GM18498 (cell line): ENCODE results near the gene ZNF385B.

Source experiments
- ATAC-seq: cut with Tn5 transposase; IDR thresholded peaks from one replicate; pipeline ENCODE4 v1.9.1; 2021; ENCODE audit warnings: mild to moderate bottlenecking, moderate library complexity; ENCODE audit not compliant: unreplicated experiment

The ZNF385B gene

DNA sequence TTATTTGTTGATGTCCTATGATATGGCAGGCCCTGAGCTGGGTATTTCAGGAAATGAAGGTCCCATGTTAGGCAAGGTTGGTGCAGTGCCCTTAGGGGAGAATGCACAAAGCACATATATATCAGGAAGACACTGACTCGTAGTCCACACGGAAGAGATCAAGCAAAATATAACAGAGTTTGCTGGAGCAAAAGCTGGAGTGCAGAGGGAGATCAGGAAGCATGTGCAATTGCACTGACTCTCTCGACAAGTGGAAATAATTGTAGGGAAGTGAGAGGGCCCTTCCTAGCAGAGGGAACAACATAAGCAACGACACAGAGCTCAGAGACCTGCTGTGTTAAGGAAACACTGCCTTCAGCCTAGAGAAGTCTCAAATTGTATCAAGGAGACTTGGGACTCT lies 4.2 kb downstream of the ZNF385B start:
- no peak for ATAC-seq

DNA sequence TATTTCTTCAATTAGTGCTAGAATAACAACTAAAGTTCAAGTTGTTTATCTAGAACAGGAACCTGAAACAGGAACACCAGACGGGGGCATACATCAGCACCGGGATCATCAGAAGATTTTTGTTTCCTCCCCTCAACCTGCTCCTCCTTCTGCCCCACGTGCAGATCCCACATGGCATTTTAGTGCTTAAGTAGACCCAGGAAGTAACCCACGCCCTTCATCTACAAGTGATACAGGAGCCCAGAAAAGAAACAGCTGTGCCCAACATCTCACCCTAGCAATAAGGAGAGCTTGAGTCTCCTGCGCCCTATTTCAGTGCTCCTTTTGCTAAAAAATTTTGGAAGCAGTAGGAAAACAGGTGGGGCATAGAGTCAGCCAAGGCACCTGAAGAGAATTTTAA lies 5.2 kb downstream of the ZNF385B start:
- ATAC-seq, result no peak

DNA sequence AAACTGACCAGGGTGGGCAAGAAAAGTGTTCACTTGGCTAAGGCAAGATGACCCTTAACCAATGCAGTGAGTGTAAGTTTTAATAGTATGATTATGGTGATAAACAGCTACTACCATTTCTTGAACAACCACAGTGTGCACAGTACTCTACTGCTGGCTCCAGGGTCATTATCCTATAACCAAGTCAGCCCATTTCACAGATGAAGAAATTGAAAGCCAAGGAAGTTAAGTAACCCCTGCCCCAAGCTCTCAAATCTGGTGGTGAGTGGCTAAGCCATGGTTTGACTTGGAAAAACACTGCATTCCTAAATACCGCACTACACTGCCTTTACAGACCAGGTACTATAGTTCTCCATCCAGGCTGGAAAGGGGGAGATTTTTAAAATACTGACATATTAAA lies 5.7 kb downstream of the ZNF385B start:
- ATAC-seq, result no peak

DNA sequence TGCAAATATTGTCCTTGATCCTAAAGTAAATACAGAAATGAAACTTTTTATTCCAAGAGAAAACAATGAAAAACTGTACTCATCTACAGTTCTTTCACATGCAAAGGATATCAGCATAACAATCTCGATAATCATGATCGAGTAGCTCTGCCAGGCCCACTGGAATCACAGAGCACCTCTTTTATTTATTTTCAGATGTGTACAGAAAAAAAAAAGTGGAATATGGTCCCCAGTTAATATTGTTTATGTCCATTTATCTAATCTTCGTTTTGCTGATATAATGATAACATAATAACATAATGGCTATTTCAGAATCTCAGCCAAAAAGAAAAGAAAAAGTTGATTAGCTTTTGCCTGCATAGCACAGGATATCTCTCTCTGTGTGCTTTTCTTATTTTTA lies 6.5 kb downstream of the ZNF385B start:
- no peak for ATAC-seq

DNA sequence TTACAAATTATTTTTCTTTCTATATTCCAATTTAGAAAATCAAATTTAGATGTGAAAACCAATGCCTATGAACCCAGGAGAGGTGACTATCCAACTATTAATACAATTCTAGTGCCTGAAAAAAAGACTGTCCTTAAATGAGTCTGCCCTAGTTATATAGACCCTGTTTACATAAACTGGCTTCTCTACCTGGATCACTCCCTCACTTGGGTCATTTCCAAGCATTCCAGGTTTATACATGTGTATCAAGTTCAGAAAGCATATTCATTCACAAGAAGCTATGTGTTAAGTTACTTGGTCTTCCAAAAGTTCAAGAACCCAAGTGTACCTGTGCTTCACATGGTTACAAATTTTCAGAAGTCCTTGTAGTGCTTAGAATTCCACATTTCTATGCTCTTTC lies 8.3 kb downstream of the ZNF385B start:
- no peak for ATAC-seq

DNA sequence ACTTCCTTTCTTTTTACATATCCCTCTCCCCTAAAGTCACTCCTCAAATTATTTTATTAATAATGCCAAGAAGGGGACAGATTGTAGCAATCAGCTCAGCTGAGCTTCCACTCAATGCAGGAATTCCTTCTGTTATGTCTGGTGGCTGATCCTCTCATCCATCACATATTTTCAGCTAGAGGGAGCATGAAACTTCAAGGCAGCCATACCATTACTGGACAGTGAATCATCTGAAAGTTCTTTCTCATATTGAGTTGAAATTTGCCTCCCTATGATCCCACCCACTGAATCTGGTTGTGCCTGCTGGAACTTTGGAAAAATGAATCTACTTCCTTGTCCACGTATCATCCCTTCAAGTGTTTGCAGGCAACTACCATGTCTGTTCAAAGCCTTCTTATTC lies 11.2 kb downstream of the ZNF385B start:
- ATAC-seq, result no peak

DNA sequence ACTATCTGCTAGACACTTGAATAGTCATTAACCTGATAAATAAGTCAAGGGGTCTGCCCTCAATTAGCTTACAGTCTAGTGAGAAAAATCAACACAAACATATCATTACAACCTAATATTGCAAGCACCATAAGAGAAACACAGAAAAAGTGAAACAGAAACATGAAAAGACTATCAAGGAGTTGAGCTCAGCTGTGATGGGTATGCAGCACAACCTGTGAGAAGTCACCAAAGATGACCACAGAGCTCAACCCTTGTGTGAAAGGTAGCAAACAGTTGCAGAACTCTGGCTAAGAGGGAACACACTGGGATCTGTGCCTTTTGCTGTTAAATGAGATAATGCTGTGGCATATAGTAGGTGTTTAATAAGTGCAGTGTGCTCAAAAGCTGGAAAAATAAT lies 11.7 kb downstream of the ZNF385B start:
- no peak for ATAC-seq

DNA sequence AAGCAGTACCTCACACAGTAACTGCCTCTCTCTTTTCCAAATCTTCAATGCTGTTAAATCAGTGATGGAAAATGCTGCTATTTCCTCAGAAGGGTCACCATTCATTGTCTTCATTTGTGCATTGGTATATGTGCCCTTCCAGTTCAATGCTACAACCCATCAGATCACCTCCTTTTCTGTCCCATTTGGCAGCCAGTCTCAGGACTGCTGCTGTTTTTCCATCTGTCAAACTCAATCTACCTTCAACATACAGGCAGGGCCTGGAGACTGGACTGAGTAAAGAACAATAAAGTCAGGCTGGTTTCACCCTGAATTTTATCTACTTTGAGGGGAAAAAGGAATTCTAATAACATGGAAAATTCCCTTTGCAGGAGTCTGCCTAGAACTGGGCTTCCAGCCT lies 17.9 kb downstream of the ZNF385B start:
- no peak for ATAC-seq

DNA sequence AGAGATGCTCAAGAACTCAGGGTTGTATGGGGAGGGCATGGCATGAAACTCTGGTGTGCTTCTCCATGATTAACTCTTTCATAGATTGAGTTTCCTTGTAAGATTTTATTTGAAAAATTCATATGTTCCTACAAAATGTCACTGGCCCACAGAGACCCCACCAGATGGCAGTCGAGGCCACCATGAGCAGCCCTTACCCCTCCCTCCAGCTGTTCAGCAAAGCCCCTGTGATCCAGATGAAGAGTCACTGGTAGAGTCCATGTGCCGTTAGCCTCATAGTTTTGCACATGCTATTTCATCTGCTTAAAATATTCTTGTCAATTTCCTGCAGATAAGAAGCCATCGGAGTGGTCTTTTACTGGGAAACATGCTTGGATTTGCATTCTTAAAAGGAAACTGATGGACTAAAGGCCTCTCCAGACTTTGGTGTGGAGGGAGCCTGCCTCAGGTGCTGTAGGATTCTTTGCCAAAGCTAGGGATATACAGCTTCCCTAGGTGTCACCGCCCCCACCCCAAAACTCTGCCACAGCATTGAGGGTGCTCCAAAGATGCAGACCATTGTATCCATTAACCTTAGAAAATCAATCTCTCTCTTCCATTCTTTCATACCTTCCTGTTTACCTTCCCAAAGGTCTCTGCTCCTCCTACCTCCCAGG lies 18.8 kb downstream of the ZNF385B start:
- ATAC-seq, result peak; percentile 71

DNA sequence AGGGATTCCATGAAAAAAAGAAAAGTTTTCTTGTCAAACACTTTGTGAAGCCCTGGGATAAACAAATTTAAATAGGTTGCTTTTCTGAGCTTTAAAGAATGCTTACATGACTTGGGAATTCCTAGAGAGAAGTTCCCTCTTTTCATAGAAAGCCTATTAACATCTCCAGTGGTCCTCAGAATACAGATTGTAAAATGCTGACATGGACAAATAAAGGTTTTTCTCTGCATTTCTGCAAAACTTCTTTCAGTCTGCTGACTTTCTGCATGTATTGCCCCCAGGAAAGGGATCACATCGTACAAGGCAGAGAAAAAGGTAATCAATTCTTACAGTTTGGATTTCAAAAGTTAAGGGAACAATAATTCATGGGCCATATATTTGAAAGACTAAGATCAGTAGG lies 20.6 kb downstream of the ZNF385B start:
- no peak for ATAC-seq

DNA sequence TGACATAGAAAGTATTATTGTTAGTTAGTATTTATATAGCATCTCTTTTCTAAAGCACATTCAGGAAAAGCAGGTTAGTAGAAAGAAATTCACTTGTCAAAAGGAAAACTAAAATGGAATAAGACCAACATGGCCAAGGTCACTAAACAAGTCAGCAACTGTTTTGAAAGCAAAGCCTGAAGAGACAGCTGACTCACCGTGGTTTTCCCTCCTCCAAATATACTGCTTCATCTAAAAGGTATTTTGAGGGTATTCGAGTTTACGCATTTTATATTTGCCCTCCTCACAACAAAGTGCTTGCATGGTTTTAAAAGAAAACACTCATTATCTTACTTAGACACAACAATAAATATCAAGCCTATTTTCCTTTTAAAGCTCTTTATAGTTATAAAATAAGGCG lies 24.0 kb downstream of the ZNF385B start:
- ATAC-seq, result no peak

DNA sequence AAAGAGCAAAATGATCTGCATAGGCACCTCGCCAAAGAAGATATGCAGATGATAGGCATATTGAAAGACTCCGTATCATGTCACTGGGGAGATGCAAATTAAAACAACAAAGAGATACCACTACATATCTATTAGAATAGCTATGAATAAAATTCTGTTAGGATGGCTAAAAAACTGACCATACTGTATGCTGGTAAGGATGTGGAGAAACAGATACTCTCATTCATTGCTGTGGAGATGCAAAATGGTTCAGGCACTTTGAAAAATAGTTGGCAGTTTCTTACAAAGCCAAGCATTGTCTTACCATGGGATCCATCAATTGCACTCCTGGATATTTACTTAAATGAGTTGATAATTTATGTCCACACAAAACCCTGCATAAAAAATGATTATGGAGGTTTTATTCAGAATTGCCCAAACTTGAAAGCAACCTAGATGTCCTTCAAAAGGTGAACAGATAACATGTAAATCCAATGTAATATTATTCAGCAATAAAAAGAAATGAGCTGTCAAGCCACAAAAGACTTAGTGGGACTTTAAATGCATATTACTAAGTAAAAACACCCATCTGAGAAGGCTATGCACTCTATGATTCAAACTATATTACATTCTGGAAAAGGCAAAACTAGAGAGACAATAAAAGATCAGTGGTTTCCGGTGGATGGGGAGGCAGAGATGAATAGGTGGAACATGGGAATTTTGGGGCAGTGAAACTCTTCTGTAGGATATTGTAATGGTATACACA lies 31.2 kb downstream of the ZNF385B start:
- no peak for ATAC-seq

DNA sequence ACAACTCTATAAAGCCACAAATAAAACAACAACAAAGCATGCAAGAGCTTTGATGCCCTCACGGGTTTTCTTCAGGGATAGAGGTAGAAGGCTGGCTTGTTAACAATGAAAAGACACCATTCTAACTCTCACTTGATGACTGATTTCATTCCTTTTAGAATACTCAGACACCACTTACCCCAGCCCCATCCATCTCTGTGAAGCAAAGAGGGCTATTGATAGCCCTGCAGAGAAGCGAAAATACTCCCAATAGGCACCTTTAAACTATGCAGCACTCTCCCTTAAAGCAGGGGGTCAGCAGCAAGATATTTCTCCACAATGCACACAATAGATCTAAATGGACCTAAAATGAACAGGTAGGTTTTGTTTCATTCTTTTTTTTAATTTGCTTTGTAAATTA lies 35.1 kb downstream of the ZNF385B start:
- ATAC-seq, result no peak

DNA sequence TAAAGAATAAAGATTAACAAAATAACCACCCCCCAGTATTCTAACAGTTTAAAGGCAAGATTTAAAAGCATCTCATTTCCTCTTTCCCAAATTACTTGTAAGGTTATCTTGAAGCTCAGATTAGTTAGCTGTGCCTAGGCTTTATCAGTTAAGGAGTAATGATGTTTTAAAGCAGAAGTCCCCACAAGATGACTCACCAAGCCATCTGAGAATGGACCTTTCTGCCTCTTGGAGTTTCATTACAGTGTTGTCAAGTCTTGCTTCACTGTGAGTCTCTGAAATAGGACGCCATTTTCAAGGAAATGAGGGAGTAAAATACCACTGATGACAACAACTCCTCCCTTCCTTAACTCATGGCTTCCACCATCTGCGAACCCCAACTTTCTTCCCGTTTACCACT lies 35.9 kb downstream of the ZNF385B start:
- ATAC-seq, result no peak

DNA sequence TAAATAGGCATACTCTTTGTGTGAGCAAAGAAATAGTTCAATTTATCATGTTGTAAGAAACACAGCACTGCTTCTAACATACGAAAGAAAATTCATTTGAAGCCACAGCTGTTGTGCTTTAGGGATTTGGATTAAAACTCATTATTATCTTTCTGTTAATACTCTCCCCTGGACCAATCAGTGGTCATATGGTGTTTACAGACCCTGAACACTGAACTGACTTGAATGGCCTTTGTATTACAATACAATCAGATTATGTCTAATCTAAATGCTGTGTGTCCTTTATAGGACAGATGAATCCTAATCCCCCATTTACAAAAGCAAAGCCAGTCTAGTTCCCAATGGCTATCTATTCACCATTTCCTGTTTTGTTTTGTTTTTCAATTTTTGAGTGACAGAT lies 36.5 kb downstream of the ZNF385B start:
- ATAC-seq, result no peak

DNA sequence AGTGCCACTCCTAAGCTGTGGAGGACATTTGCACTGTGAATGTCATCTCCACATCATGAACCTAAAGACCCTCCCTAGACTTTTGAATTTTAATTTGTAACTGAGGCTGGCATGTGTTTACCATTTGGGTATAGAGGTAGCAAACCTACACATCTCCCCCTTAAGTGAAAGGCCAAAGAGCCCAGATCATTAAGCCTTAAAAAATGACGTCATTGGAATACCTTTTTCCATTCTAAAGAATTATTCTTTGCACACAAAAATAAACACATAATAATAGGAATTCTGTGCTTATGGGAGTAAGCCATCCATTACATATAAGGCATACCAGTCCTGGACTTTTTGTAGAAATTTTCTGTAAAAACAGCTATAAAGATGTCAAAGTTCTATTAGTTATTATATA lies 38.9 kb downstream of the ZNF385B start:
- ATAC-seq, result no peak

DNA sequence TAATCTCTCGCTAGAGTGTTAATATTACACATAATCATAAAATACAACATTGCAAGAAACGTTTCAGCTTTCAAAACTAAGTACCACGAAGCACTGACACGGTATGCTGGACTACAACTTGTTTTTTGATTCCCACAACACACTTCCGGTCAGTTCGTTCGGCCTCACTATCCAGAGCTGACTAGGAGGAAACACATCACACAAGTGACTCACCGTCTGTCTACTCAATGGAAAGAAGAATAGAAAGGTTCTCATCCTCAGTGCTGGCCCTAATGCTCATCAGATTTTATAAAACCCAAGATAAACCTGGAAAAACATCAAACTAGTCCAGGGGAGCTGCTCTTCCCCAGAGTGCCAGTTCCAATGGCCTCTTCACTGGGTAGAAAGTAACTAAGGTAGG lies 42.9 kb downstream of the ZNF385B start:
- ATAC-seq, result no peak

DNA sequence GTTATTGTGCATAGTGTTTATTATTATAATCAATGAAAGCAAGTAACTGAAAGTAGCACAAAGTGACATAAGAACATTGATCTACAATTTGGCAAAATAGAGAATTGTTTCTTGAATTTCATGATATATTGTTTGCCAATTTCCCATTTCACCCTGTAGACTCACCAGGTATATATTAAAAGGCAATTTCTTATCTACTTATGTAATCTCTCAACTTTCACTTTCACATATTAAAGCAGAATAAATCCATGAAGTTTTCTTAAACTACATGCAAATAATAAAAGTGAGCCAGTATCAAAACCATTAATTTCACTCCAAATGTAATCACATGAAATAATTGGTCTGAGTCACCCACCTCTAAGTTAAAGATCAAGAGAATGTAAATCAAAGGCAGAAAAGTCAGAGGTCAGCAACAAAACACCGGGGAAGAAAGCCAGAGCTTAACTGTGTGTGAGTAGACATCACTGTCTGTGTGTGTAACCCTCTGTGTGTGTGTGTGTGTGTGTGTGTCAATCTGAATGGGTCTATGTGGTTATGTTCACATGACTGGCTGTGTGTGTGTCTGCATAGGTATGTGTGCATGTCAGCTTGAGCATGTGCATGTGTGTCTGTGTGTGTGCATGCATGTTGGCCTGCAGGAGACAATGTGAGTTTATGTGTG lies 44.1 kb downstream of the ZNF385B start:
- no peak for ATAC-seq

DNA sequence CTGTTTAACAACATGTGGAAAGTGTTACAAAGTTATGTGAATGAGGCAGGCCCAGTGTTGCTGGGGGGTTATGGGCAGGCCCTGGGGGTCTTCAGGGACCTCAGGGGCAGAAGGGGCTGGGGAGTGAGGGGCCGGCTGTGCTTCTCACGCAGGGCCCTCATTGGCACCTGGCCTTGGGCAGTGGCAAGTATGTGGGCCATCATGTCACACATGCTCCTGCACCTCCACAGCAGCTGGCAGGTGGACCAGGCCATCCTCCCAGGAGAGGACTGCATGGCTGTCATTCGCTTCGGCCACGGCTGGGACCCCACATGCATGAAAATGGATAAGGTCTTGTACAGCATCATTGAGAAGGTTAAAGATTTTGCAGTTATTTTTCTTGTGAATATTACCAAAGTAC lies 47.4 kb downstream of the ZNF385B start:
- ATAC-seq, result no peak

DNA sequence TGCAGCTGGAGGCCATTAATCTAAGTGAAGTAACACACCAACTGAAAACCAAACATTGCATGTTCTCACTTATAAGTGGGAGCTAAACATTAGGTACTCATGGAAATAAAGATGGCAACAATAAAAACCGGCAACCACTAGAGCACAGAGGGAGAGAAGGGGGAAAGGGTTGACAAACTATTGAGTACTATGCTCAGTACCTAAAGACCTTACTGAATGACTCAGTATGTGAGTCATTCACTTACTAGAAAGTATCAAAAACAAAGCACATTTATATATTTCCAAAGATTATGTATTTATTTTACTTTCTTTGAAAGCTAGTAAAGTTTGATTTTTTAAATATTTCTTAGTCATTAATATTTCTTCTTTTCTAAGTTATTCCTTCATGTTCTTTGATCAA lies 48.9 kb downstream of the ZNF385B start:
- no peak for ATAC-seq

DNA sequence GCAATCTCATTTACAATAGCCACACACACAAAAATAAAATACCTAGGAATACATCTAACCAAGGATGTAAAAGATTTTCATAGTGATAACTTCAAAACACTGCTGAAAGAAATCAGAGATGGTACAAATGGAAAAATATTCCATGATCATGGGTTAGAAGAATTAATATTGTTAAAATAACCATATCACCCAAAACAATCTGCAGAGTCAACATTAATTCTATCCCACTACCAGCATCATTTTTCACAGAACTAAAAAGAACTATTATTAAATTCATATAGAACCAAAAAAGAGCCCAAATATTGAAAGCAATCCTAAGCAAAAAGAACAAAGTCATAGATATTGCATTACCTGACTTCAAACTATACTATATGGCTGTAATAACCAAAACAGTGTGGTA lies 50.4 kb downstream of the ZNF385B start:
- ATAC-seq, result no peak

DNA sequence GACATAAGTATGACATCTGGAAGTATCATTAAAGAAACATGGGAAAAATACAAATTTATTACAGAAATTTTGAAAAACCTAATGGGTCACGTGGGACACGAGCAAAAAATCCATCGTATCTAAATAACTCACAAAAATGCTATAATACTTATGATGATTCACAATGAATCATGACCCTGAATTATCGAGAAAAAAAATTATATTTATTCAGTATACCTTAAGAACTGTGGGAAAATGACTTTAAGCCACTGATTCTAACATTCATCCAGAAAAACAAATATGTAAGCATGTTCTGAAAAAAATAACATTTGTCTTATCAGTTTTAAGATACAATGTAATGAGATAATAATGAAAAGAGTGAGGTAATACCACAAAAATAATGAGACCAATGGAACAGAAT lies 51.8 kb downstream of the ZNF385B start:
- ATAC-seq, result no peak
